OCI-LY1 (cell line): Measurements from ENCODE around the gene NPFF.

Experiments
- EZH2 ChIP-seq: fragments of 200-600 bp; sonication (generic), shearing (Covaris generic); IDR thresholded peaks from 2 replicates; pipeline ENCODE4 v1.8.0; 2017; ENCODE audit warnings: borderline replicate concordance, mixed run types, mild to moderate bottlenecking, antibody characterized with exemption, low read length, moderate library complexity, mixed read lengths
- TF ChIP-seq, protein P1 (sequence below): fragments of 200-600 bp; sonication (generic), shearing (Covaris generic); IDR thresholded peaks from 2 replicates; pipeline ENCODE4 v1.5.1; 2017; ENCODE audit warnings: mild to moderate bottlenecking, antibody characterized with exemption, low read length, moderate library complexity, mixed read lengths

DNA sequence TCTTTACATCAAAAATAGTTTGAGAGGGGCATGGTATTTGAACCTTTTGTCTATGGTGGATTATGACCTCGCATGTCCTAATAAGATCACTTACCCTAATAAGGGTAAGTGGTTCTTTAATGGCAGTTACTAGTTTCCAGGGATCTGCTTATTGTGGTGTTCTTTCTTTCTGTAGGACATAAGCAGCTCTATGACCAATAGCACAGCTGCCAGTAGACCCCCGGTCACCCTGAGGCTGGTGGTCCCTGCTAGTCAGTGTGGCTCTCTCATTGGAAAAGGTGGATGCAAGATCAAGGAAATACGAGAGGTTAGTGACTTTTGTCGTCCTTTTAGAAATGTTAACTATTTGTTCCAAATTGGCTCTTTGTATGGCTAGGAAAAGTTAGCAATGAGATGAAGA is 48.2 kb downstream of the NPFF start:
- TF ChIP-seq, protein P1, sequence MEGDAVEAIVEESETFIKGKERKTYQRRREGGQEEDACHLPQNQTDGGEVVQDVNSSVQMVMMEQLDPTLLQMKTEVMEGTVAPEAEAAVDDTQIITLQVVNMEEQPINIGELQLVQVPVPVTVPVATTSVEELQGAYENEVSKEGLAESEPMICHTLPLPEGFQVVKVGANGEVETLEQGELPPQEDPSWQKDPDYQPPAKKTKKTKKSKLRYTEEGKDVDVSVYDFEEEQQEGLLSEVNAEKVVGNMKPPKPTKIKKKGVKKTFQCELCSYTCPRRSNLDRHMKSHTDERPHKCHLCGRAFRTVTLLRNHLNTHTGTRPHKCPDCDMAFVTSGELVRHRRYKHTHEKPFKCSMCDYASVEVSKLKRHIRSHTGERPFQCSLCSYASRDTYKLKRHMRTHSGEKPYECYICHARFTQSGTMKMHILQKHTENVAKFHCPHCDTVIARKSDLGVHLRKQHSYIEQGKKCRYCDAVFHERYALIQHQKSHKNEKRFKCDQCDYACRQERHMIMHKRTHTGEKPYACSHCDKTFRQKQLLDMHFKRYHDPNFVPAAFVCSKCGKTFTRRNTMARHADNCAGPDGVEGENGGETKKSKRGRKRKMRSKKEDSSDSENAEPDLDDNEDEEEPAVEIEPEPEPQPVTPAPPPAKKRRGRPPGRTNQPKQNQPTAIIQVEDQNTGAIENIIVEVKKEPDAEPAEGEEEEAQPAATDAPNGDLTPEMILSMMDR, result no peak
- TF ChIP-seq EZH2, result no peak
